OCI-LY1 (cell line): ENCODE data around the gene PIK3R1.

Source experiments
- H2AFZ ChIP-seq: fragments of 200-600 bp; sonication (generic), shearing (Covaris generic); 2 replicates; pipeline ENCODE4 v1.6.0; 2014; ENCODE audit warnings: antibody characterized with exemption, mild to moderate bottlenecking, low read length
- H3F3A ChIP-seq: fragments of 200-600 bp; sonication (generic), shearing (Covaris generic); 2 replicates; pipeline ENCODE4 v1.6.0; 2014; ENCODE audit warnings: mild to moderate bottlenecking, antibody characterized with exemption, low read length, moderate library complexity; ENCODE audit not compliant: insufficient read depth
- H3K27ac ChIP-seq: fragments of 200-600 bp; sonication (generic); 2 replicates; pipeline ENCODE4 v1.5.1; 2014; ENCODE audit warnings: low read length, mixed run types, mild to moderate bottlenecking, low read depth; ENCODE audit not compliant: poor library complexity, severe bottlenecking
- H3K27me3 ChIP-seq: fragments of 200-600 bp; sonication (generic); 2 replicates; pipeline ENCODE4 v1.6.0; 2014; ENCODE audit warnings: antibody characterized with exemption, mild to moderate bottlenecking, low read length, moderate library complexity; ENCODE audit not compliant: insufficient read depth
- H3K36me3 ChIP-seq: fragments of 200-600 bp; sonication (generic); 2 replicates; pipeline ENCODE4 v1.6.1; 2014; ENCODE audit warnings: mild to moderate bottlenecking, antibody characterized with exemption, low read length, moderate library complexity, mixed read lengths; ENCODE audit not compliant: insufficient read depth
- H3K4me1 ChIP-seq: fragments of 200-600 bp; sonication (generic); 2 replicates; pipeline ENCODE4 v1.5.1; 2014; ENCODE audit warnings: mild to moderate bottlenecking, low read length, moderate library complexity; ENCODE audit not compliant: insufficient read depth, severe bottlenecking
- H3K4me2 ChIP-seq: fragments of 200-600 bp; sonication (generic), shearing (Covaris generic); 2 replicates; pipeline ENCODE4 v1.6.1; 2014; ENCODE audit warnings: low read length
- H3K4me3 ChIP-seq: fragments of 200-600 bp; sonication (generic); 2 replicates; pipeline ENCODE4 v1.5.1; 2014; ENCODE audit warnings: low read length, low read depth, mild to moderate bottlenecking, mixed read lengths; ENCODE audit not compliant: poor library complexity, severe bottlenecking
- H3K79me2 ChIP-seq: fragments of 200-600 bp; shearing (Covaris generic); 2 replicates; pipeline ENCODE4 v1.6.1; 2016; ENCODE audit warnings: mixed run types, low read length, mixed read lengths; ENCODE audit not compliant: insufficient read depth
- H3K9ac ChIP-seq: fragments of 200-600 bp; sonication (generic), shearing (Covaris generic); 2 replicates; pipeline ENCODE4 v1.6.1; 2014; ENCODE audit warnings: mild to moderate bottlenecking, low read length, mixed read lengths
- H3K9me2 ChIP-seq: fragments of 200-600 bp; sonication (generic), shearing (Covaris generic); 2 replicates; pipeline ENCODE4 v1.6.1; 2014; ENCODE audit warnings: low read depth, mild to moderate bottlenecking, low read length, mixed read lengths
- H3K9me3 ChIP-seq: fragments of 200-600 bp; shearing (Covaris generic); 2 replicates; pipeline ENCODE4 v1.6.1; 2014; ENCODE audit warnings: low read length, mixed read lengths
- H4K20me1 ChIP-seq: fragments of 200-600 bp; sonication (generic), shearing (Covaris generic); 2 replicates; pipeline ENCODE4 v1.6.0; 2016; ENCODE audit warnings: mild to moderate bottlenecking, low read length; ENCODE audit not compliant: insufficient read depth
- EZH2 ChIP-seq: fragments of 200-600 bp; sonication (generic), shearing (Covaris generic); IDR thresholded peaks from 2 replicates; pipeline ENCODE4 v1.8.0; 2017; ENCODE audit warnings: borderline replicate concordance, mixed run types, mild to moderate bottlenecking, antibody characterized with exemption, low read length, moderate library complexity, mixed read lengths
- TF ChIP-seq, protein P1 (sequence below): fragments of 200-600 bp; sonication (generic), shearing (Covaris generic); IDR thresholded peaks from 2 replicates; pipeline ENCODE4 v1.5.1; 2017; ENCODE audit warnings: mild to moderate bottlenecking, antibody characterized with exemption, low read length, moderate library complexity, mixed read lengths

The PIK3R1 gene

DNA sequence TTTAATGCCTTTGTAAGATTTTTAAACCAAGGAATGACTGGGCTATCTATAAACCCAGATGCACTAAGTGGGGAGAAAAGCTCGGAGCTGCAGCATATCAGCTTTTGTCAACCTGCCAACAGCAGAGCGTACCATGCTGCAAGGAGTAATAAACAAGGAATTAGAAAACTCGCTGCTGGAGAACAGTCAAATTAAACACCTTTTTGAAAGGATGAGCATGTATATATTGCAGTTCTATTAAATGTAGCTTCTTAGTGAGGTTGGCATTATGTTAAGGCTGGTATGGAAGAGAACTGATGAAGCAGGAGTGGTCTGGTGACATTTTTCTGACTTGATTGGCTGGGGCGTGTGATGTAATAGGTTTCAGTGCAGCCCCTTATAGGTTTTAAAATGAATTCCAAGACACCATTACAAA is 74.7 kb downstream of the PIK3R1 start:
- Histone ChIP-seq H3K4me2 (no peak overlapping the region), H3F3A (0 out of 2 replicates have a peak, but pooled peaks cover 6% of the 10 kb centered on the region), H3K4me1 (peaks cover 48% of the 10 kb centered on the region), H2AFZ (no peak overlapping the region), H3K4me3 (no peak overlapping the region), H3K27me3 (no peaks in the 10 kb centered on the region), H3K79me2 (no peaks in the 10 kb centered on the region), H3K9ac (no peak overlapping the region), H3K27ac (no peak overlapping the region), H3K9me3 (no peaks in the 10 kb centered on the region), H4K20me1 (no peaks in the 10 kb centered on the region), H3K36me3 (peaks cover 54% of the 10 kb centered on the region), H3K9me2 (no peaks in the 10 kb centered on the region)
- TF ChIP-seq, protein P1, sequence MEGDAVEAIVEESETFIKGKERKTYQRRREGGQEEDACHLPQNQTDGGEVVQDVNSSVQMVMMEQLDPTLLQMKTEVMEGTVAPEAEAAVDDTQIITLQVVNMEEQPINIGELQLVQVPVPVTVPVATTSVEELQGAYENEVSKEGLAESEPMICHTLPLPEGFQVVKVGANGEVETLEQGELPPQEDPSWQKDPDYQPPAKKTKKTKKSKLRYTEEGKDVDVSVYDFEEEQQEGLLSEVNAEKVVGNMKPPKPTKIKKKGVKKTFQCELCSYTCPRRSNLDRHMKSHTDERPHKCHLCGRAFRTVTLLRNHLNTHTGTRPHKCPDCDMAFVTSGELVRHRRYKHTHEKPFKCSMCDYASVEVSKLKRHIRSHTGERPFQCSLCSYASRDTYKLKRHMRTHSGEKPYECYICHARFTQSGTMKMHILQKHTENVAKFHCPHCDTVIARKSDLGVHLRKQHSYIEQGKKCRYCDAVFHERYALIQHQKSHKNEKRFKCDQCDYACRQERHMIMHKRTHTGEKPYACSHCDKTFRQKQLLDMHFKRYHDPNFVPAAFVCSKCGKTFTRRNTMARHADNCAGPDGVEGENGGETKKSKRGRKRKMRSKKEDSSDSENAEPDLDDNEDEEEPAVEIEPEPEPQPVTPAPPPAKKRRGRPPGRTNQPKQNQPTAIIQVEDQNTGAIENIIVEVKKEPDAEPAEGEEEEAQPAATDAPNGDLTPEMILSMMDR = no peak
- no peak for TF ChIP-seq EZH2

DNA sequence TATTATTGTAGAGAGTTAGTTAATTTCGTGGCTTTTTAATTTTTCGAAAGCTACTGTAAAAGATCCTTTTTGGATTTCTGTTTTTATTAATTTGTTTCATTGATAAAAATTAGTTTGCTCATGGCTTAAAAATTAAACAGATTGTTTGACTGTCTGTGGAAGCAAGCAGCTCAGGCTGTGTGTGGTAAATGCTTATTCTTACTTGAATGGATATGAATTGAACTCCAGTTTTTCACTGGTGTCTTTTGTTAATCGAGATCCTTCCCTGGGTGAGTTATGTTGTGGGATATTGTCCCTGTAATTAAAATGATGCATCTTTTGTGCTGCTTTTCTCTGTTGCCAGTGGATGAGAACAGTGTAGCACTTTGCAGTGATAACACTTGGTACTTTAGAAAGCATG is 75.3 kb downstream of the PIK3R1 start:
- Histone ChIP-seq H3K4me2 (no peak overlapping the region), H3K9me2 (no peaks in the 10 kb centered on the region), H3K79me2 (no peaks in the 10 kb centered on the region), H3K9me3 (no peaks in the 10 kb centered on the region), H3K4me3 (no peak overlapping the region), H3K36me3 (peaks cover 54% of the 10 kb centered on the region), H3K4me1 (peaks cover 42% of the 10 kb centered on the region), H3F3A (0 out of 2 replicates have a peak, but pooled peaks cover 6% of the 10 kb centered on the region), H2AFZ (no peak overlapping the region), H3K27me3 (no peaks in the 10 kb centered on the region), H4K20me1 (no peaks in the 10 kb centered on the region), H3K27ac (no peak overlapping the region), H3K9ac (no peak overlapping the region)
- TF ChIP-seq, protein P1 = no peak
- TF ChIP-seq EZH2 = no peak

DNA sequence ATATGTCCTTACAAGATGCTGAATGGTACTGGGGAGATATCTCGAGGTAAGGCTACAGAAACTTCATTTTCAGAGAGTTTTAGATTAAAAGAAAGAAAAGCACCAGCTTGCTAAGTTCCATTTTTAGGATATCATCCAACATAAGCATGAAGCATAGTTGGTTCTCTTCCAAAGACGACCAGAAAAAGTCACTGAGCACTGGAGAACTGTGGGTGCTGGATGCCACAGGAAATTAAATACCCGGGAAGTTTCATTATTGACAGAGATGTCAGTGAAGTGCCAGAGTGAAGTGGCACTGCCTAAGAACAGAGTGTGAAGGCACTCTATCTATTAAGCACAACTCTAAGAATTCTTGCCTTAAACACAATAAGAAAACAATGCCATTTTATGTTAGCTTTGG is 76.8 kb downstream of the PIK3R1 start:
- TF ChIP-seq, protein P1 = no peak
- Histone ChIP-seq H3K36me3 (peaks cover 60% of the 10 kb centered on the region), H3K9me3 (no peaks in the 10 kb centered on the region), H3K9ac (no peak overlapping the region), H2AFZ (no peak overlapping the region), H3K79me2 (no peaks in the 10 kb centered on the region), H3K27ac (no peak overlapping the region), H3K27me3 (no peaks in the 10 kb centered on the region), H3K9me2 (no peaks in the 10 kb centered on the region), H3F3A (no peaks in the 10 kb centered on the region), H3K4me3 (no peak overlapping the region), H3K4me1 (peaks cover 27% of the 10 kb centered on the region), H4K20me1 (no peaks in the 10 kb centered on the region), H3K4me2 (no peak overlapping the region)
